Nephron (organoid): Measurements from ENCODE around the gene IGSF6.

Experiments used
- H3K27ac Mint-ChIP-seq, 3 experiments: 2 replicates each; pipeline ENCODE4 v1.8.0; 2020; ENCODE audit warnings: mixed read lengths in 3 of 3, mild to moderate bottlenecking in 2 of 3, moderate library complexity in 1 of 3
- H3K27me3 Mint-ChIP-seq: 2 replicates; pipeline ENCODE4 v1.8.0; 2021; ENCODE audit warnings: low read depth, mild to moderate bottlenecking, moderate library complexity, mixed read lengths
- H3K36me3 Mint-ChIP-seq: 2 replicates; pipeline ENCODE4 v1.8.0; 2020; ENCODE audit warnings: low read depth, mixed read lengths
- H3K4me1 Mint-ChIP-seq: 2 replicates; pipeline ENCODE4 v1.8.0; 2020; ENCODE audit warnings: mixed read lengths
- H3K4me3 Mint-ChIP-seq, 3 experiments: 2 replicates each; pipeline ENCODE4 v1.8.0; 2020; ENCODE audit warnings: mild to moderate bottlenecking in 3 of 3, mixed read lengths in 3 of 3, moderate library complexity in 2 of 3
- H3K9me3 Mint-ChIP-seq: 2 replicates; pipeline ENCODE4 v1.8.0; 2020; ENCODE audit warnings: mixed read lengths
- TF ChIP-seq, protein P1 (sequence below), 3 experiments: fragments of 200-600 bp; sonication (generic); IDR thresholded peaks; one replicate each; pipeline ENCODE4 v1.5.0; 2021; ENCODE audit warnings: antibody characterized with exemption in 3 of 3; ENCODE audit not compliant: unreplicated experiment in 3 of 3

Gene IGSF6

DNA sequence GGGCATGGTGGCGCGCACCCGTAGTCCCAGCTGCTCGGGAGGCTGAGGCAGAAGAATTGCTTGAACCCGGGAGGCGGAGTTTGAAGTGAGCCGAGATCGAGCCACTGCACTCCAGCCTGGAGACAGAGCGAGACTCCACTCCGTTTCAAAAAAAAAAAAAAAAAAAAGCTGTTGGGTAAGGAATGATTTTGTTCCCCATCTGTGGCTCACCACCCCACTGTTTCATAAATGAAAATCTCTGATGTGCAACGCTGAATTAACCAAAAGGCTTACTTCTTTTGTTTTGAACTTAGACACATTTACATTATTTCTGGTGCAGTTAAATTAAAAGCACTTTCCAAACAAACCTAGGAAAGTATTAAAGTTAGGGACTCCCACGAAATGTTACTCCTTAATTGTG, 54.2 kb downstream of the IGSF6 start:
- H3K36me3 Mint-ChIP-seq, result no peaks in the 10 kb centered on the region
- peak overlapping the region; percentile 79 to 97 (median 95) for H3K27ac Mint-ChIP-seq
- peak overlapping the region; percentile 86 to 89 (median 88) for H3K4me3 Mint-ChIP-seq
- peaks cover 5% of the 10 kb centered on the region for H3K27me3 Mint-ChIP-seq
- TF ChIP-seq, protein P1, sequence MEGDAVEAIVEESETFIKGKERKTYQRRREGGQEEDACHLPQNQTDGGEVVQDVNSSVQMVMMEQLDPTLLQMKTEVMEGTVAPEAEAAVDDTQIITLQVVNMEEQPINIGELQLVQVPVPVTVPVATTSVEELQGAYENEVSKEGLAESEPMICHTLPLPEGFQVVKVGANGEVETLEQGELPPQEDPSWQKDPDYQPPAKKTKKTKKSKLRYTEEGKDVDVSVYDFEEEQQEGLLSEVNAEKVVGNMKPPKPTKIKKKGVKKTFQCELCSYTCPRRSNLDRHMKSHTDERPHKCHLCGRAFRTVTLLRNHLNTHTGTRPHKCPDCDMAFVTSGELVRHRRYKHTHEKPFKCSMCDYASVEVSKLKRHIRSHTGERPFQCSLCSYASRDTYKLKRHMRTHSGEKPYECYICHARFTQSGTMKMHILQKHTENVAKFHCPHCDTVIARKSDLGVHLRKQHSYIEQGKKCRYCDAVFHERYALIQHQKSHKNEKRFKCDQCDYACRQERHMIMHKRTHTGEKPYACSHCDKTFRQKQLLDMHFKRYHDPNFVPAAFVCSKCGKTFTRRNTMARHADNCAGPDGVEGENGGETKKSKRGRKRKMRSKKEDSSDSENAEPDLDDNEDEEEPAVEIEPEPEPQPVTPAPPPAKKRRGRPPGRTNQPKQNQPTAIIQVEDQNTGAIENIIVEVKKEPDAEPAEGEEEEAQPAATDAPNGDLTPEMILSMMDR (IDR thresholded peaks at IDR 0.05; ENCODE audit: unreplicated experiment in 3 of 3), result no peak
- peaks cover 33% of the 10 kb centered on the region for H3K4me1 Mint-ChIP-seq
- H3K9me3 Mint-ChIP-seq, result no peaks in the 10 kb centered on the region

DNA sequence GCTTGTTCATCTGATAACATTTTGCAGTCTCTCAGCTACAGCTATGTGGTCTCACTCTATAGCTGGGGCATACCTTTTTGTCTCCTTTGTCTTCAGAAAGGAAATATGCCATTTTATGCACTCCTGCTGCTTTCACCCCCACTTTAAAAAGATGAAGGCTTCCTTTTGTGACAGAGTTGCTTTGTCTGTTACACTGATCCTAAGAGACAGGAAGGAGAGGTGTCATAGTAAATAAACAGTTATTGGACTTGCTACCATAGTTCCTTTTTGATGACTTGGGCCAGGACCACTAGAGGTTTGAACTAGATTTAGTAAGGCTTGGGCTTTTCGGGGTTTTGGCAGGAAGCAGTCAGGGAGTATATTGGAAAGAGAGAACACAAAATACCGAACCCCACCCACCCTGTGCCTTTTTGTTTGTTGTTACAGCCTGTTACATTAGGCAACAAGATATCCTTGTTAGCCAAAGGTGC, 54.8 kb downstream of the IGSF6 start:
- Mint-ChIP-seq H3K27me3 (peaks cover 5% of the 10 kb centered on the region), H3K4me3 (peak overlapping the region; percentile 76 to 89 (median 84)), H3K27ac (peak overlapping the region; percentile 61 to 97 (median 67)), H3K9me3 (no peaks in the 10 kb centered on the region), H3K4me1 (peaks cover 33% of the 10 kb centered on the region), H3K36me3 (no peaks in the 10 kb centered on the region)
- TF ChIP-seq, protein P1 (IDR thresholded peaks at IDR 0.05; ENCODE audit: unreplicated experiment in 3 of 3), result no peak

DNA sequence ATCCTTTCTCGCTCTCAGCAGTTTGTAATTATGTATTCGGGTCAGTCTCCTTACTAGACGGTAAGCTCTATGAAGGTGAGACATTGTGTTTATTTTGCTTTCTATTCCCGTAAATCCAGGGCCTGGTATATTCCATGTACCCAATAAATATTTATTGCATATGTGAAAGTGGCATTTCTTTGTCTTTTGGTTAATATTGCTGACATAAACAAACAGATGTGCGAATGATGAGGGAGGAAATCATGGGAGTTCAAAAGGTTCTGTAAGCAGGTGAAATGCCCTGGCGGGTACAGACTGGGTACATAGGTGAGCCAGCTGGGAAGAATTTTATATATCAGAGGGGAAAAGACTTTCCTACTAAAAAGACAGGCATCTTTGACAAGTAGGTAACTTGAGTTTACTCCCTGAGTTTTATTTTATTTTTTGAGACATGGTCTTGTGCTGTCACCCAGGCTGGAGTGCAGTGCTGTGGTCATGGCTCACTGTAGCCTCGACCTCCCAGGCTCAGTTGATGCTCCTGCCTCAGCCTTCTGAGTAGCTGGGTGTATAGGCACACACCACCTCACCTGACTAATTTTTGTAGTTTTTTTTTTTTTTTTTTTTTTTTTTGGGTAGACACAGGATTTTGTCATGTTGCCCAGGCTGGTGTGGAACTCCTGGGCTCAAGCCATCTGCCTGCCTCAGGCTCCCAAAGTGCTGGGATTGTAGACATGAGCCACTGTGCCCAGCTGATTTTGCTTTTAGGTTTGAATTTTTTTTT, 58.7 kb downstream of the IGSF6 start:
- peaks cover 14% of the 10 kb centered on the region for H3K4me1 Mint-ChIP-seq
- H3K4me3 Mint-ChIP-seq, result no peak overlapping the region
- H3K27me3 Mint-ChIP-seq, result peaks cover 10% of the 10 kb centered on the region
- H3K36me3 Mint-ChIP-seq, result no peaks in the 10 kb centered on the region
- no peaks in the 10 kb centered on the region for H3K9me3 Mint-ChIP-seq
- H3K27ac Mint-ChIP-seq, result peak overlapping the region in 1 of 3 experiments; percentile 12
- TF ChIP-seq, protein P1 (IDR thresholded peaks at IDR 0.05; ENCODE audit: unreplicated experiment in 3 of 3), result no peak

DNA sequence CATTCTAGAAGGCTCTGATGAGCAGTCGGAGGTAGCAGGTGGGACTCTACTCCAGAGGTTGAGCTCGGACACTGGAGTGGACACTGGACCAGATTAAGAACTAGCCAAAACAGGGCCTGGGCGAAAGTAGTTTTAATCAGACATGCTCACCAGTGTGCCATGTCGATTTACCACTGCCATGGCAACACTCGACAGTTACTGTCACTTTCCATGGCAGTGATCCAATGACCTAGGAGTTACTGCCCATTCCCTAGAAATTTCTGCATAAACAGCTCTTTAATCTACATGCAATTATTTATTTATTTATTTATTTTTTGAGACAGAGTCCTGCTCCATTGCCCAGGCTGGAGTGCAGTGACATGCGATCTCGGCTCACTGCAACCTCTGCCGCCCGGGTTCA, 60.2 kb downstream of the IGSF6 start:
- Mint-ChIP-seq H3K4me1 (peaks cover 4% of the 10 kb centered on the region), H3K9me3 (no peaks in the 10 kb centered on the region), H3K27me3 (peaks cover 10% of the 10 kb centered on the region), H3K4me3 (no peak overlapping the region), H3K27ac (peak overlapping the region in 1 of 3 experiments; percentile 26), H3K36me3 (no peaks in the 10 kb centered on the region)
- TF ChIP-seq, protein P1 (IDR thresholded peaks at IDR 0.05; ENCODE audit: unreplicated experiment in 3 of 3), result no peak

DNA sequence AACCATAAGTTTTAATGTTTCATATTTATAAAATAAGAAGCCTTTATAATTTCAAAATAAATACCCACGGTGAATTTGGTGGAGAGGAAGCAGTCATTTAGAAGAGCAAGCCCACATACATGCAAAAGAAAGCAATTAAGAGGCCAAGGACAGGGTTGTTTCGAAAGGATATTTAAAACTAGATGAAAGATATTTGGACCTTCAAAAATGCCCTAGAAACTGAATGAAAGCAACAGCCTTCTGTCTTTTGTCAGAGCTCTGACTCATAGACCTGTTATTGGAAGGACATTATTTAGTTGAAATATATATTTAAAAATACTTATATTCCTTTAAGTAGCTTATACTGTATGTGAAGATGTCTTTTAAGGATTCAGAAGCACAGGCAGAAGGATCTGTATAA, 61.6 kb downstream of the IGSF6 start:
- peaks cover 10% of the 10 kb centered on the region for H3K27me3 Mint-ChIP-seq
- TF ChIP-seq, protein P1 (IDR thresholded peaks at IDR 0.05; ENCODE audit: unreplicated experiment in 3 of 3), result no peak
- no peaks in the 10 kb centered on the region for H3K9me3 Mint-ChIP-seq
- H3K4me1 Mint-ChIP-seq, result peaks cover 4% of the 10 kb centered on the region
- H3K36me3 Mint-ChIP-seq, result no peaks in the 10 kb centered on the region
- H3K27ac Mint-ChIP-seq, result no peak overlapping the region
- no peak overlapping the region for H3K4me3 Mint-ChIP-seq

DNA sequence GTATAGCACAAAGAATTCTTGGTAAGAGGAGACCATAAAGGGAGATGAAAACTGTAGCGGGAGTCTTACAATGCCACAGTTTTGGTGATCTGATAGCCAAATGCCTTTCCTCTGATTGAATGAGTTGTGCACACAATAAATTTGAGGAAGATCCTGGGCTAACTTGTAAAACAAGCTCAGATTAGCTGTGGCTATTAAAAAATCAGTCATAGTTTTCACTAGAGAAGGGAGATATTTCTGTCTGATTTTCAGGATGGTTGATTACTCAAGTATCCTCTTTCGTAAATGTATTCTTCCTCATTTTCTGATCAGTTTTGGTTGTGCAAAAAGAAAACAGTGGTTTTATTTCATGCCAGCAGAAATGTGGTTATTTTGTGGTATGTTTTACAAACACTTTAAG, 62.1 kb downstream of the IGSF6 start:
- TF ChIP-seq, protein P1 (IDR thresholded peaks at IDR 0.05; ENCODE audit: unreplicated experiment in 3 of 3), result no peak
- H3K27ac Mint-ChIP-seq, result no peak overlapping the region
- peaks cover 4% of the 10 kb centered on the region for H3K4me1 Mint-ChIP-seq
- H3K27me3 Mint-ChIP-seq, result peaks cover 10% of the 10 kb centered on the region
- H3K36me3 Mint-ChIP-seq, result no peaks in the 10 kb centered on the region
- H3K4me3 Mint-ChIP-seq, result no peak overlapping the region
- H3K9me3 Mint-ChIP-seq, result no peaks in the 10 kb centered on the region
